Stomach (tissue), 4 donors: ENCODE data around the gene ERBIN.

Experiments used
- POLR2A ChIP-seq, 4 donors: fragments of 450-650 bp; IDR thresholded peaks; one replicate each; pipeline ENCODE4 v1.6.1; 2016; ENCODE audit warnings: antibody characterized with exemption in 4 of 4, control low read depth in 2 of 4, mild to moderate bottlenecking in 1 of 4, moderate library complexity in 1 of 4
- POLR2AphosphoS5 ChIP-seq, 3 donors: sonication (generic); formaldehyde crosslinking; IDR thresholded peaks; one replicate each; pipeline ENCODE4 v1.6.1; 2016; ENCODE audit warnings: antibody characterized with exemption in 3 of 3
- TF ChIP-seq, protein P1 (sequence below), 7 experiments: fragments of 450-650 bp in 4 of 7; fragments of 200-600 bp in 3 of 7; sonication (generic) in 3 of 7; IDR thresholded peaks; one replicate each; pipeline ENCODE4 v1.5.1; 2016 to 2019; ENCODE audit warnings: antibody characterized with exemption in 7 of 7, control low read depth in 2 of 7, mild to moderate bottlenecking in 1 of 7

DNA sequence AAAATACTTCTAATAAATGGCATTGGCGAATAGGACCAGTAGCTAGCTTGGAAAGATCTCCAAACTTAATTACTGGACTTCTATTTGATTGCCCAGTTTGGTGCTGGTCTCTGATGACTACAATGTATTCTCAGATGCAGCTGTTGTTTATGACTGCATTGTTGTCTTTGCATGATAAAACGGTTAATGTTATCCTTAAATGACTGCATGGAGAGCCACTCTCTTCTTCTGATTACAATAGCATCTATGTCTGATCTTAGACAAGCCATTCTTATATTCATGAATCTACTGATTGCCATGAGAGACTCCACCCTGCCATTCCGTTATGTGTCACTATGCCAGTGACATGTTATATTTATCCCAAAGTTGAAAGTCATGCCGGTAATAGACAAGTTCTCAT, 42.9 kb upstream of the ERBIN start:
- TF ChIP-seq, protein P1, sequence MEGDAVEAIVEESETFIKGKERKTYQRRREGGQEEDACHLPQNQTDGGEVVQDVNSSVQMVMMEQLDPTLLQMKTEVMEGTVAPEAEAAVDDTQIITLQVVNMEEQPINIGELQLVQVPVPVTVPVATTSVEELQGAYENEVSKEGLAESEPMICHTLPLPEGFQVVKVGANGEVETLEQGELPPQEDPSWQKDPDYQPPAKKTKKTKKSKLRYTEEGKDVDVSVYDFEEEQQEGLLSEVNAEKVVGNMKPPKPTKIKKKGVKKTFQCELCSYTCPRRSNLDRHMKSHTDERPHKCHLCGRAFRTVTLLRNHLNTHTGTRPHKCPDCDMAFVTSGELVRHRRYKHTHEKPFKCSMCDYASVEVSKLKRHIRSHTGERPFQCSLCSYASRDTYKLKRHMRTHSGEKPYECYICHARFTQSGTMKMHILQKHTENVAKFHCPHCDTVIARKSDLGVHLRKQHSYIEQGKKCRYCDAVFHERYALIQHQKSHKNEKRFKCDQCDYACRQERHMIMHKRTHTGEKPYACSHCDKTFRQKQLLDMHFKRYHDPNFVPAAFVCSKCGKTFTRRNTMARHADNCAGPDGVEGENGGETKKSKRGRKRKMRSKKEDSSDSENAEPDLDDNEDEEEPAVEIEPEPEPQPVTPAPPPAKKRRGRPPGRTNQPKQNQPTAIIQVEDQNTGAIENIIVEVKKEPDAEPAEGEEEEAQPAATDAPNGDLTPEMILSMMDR (IDR thresholded peaks at IDR 0.05) = no peak
- TF ChIP-seq POLR2AphosphoS5 (IDR thresholded peaks at IDR 0.05) = no peak
- no peak for TF ChIP-seq POLR2A (IDR thresholded peaks at IDR 0.05)
